ENCODE results near the gene NKAIN2. TPM values are rescaled to one million over a fixed set of nuclear protein-coding genes. Genes with fewer than 3 reads are reported as not detected.

The NKAIN2 gene
- polyA plus RNA-seq (2012; ENCODE audit: insufficient read depth, insufficient read length, low read depth), result not detected

GRCh38 chr6:123803504-123804013, at the start of gene NKAIN2:
TSS of gene NKAIN2 (plus strand) at chr6:123803865.
- no peaks in the 10 kb centered on the region for H3K36me3 ChIP-seq
- peak; percentile 9 for DNase-seq
- H3K27me3 ChIP-seq, result peaks cover 31% of the 10 kb centered on the region
- no peaks in the 10 kb centered on the region for H3K4me1 ChIP-seq
- H3K9me3 ChIP-seq, result no peaks in the 10 kb centered on the region
- peak within 1 kb of the TSS; percentile 34 for H3K4me3 ChIP-seq (ENCODE audit: low read depth, low read length)
- no peak for TF ChIP-seq CTCF (IDR thresholded peaks at IDR 0.05; ENCODE audit: low read depth, low read length)

GRCh38 chr6:123759472-123759871, 44.2 kb upstream of the NKAIN2 start:
- Histone ChIP-seq H3K27me3 (no peaks in the 10 kb centered on the region), H3K36me3 (no peaks in the 10 kb centered on the region), H3K9me3 (no peaks in the 10 kb centered on the region; the same call in 1 of the 2 replicates), H3K4me3 (ENCODE audit: low read depth, low read length) (no peak overlapping the region), H3K4me1 (no peaks in the 10 kb centered on the region)
- TF ChIP-seq CTCF (IDR thresholded peaks at IDR 0.05; ENCODE audit: low read depth, low read length), result no peak
- DNase-seq, result no peak

- no peaks in the 10 kb centered on the region for H3K4me1 ChIP-seq
- H3K36me3 ChIP-seq, result no peaks in the 10 kb centered on the region
- no peaks in the 10 kb centered on the region for H3K27me3 ChIP-seq
- no peak for TF ChIP-seq CTCF (IDR thresholded peaks at IDR 0.05; ENCODE audit: low read depth, low read length)
- no peak overlapping the region for H3K4me3 ChIP-seq (ENCODE audit: low read depth, low read length)
- DNase-seq, result no peak
- no peaks in the 10 kb centered on the region for H3K9me3 ChIP-seq
Observed at GRCh38 chr6:123763904-123764303, 39.8 kb upstream of the NKAIN2 start.

- Histone ChIP-seq H3K27me3 (no peaks in the 10 kb centered on the region), H3K4me3 (ENCODE audit: low read depth, low read length) (no peak overlapping the region), H3K4me1 (no peaks in the 10 kb centered on the region), H3K36me3 (no peaks in the 10 kb centered on the region), H3K9me3 (no peaks in the 10 kb centered on the region)
- TF ChIP-seq CTCF (IDR thresholded peaks at IDR 0.05; ENCODE audit: low read depth, low read length), result no peak
- DNase-seq, result no peak
Observed at GRCh38 chr6:123764722-123765121, 38.9 kb upstream of the NKAIN2 start.

GRCh38 chr6:123768921-123769320, 34.7 kb upstream of the NKAIN2 start:
- TF ChIP-seq CTCF (IDR thresholded peaks at IDR 0.05; ENCODE audit: low read depth, low read length), result no peak
- no peaks in the 10 kb centered on the region for H3K9me3 ChIP-seq
- H3K27me3 ChIP-seq, result no peaks in the 10 kb centered on the region
- H3K36me3 ChIP-seq, result no peaks in the 10 kb centered on the region
- H3K4me1 ChIP-seq, result no peaks in the 10 kb centered on the region
- DNase-seq, result no peak
- H3K4me3 ChIP-seq (ENCODE audit: low read depth, low read length), result no peak overlapping the region

- TF ChIP-seq CTCF (IDR thresholded peaks at IDR 0.05; ENCODE audit: low read depth, low read length), result no peak
- Histone ChIP-seq H3K27me3 (no peaks in the 10 kb centered on the region), H3K36me3 (no peaks in the 10 kb centered on the region), H3K4me1 (no peaks in the 10 kb centered on the region), H3K4me3 (ENCODE audit: low read depth, low read length) (no peak overlapping the region), H3K9me3 (no peaks in the 10 kb centered on the region)
- no peak for DNase-seq
Observed at GRCh38 chr6:123769431-123769830, 34.2 kb upstream of the NKAIN2 start.
